Upper lobe of right lung (tissue), 1 donor: Measurements from ENCODE around the gene BCAS3. TPM values are rescaled to one million over a fixed set of nuclear protein-coding genes. Genes with fewer than 3 reads are reported as not detected.
"Not testable (repeated sequence)": the region's sequence is repeated elsewhere in the genome, so short reads cannot be mapped to it uniquely, and the experiment has no call there.

ENCODE experiments used
- ATAC-seq: fragments of 200-7000 bp; cut with Tn5 transposase; one replicate; pipeline ENCODE4 v1.9.1; 2020; ENCODE audit warnings: mild to moderate bottlenecking, moderate library complexity
- DNase-seq: peaks from one replicate; pipeline ENCODE4 v3.0.0-alpha.2; 2020
- H3K27ac ChIP-seq: fragments of 200-600 bp; one replicate; pipeline ENCODE4 v1.8.0; 2022
- H3K27me3 ChIP-seq: fragments of 200-600 bp; one replicate; pipeline ENCODE4 v1.8.0; 2022; ENCODE audit warnings: mild to moderate bottlenecking
- H3K36me3 ChIP-seq: fragments of 200-600 bp; one replicate; pipeline ENCODE4 v1.8.0; 2022
- H3K4me1 ChIP-seq: fragments of 200-600 bp; one replicate; pipeline ENCODE4 v1.8.0; 2022
- H3K4me3 ChIP-seq: fragments of 200-600 bp; one replicate; pipeline ENCODE4 v1.8.0; 2022; ENCODE audit warnings: mild to moderate bottlenecking
- H3K9me3 ChIP-seq: fragments of 200-600 bp; one replicate; pipeline ENCODE4 v1.8.0; 2022
- CTCF ChIP-seq: fragments of 200-600 bp; IDR thresholded peaks from one replicate; pipeline ENCODE4 v1.8.0; 2022; ENCODE audit warnings: antibody characterized with exemption
- intact Hi-C: fragments of 100-400 bp; cut with DNase I; formaldehyde crosslinking; loops from one replicate; pipeline ENCODE4 v1.11.0; 2022
- total RNA-seq: library from RNA; stranded (reverse); fragmentation: NEBNext Ultra II Directional; extraction: Animal tissue kit (Norgen Biotek cat#: 25700); gene quantifications from one replicate; pipeline ENCODE4 v1.2.1, GENCODE V29; 2021
- donor health status: DM: no; HTN: yes; CAD: no; lungs with severe emphysema.

BCAS3 gene
- total RNA-seq, 1 donor from 2014 or later, result 23.5 TPM

- no peak overlapping the region for H3K4me3 ChIP-seq
- ATAC-seq (no peak), DNase-seq (no peak)
- intact Hi-C loops, result no loop called here
- no peaks in the 10 kb centered on the region for H3K27me3 ChIP-seq
- TF ChIP-seq CTCF, result no peak
- no peaks in the 10 kb centered on the region for H3K4me1 ChIP-seq
- H3K36me3 ChIP-seq, result no peaks in the 10 kb centered on the region
- no peaks in the 10 kb centered on the region for H3K9me3 ChIP-seq
- H3K27ac ChIP-seq, result peak overlapping the region; percentile 56
Observed at GRCh38 chr17:61017317-61018006, 339.8 kb downstream of the BCAS3 start.

DNA sequence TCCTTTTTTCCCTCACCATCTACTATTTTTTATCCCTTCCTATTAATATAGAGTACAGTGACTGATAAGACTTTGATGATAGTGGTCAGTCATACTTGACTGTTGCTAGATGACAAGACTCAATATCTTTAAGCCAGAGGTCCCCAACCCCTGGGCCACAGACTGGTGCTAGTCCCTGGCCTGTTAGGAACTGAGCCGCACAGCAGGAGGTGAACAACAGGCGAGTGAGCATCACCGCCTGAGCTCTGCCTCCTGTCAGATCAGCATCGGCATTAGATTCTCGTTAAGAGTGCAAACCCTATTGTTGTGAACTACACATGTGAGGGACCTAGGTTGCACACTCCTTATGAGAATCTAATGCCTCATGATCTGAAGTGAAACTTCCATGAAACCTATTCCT is 341.3 kb downstream of the BCAS3 start:
- DNase-seq, result no peak
- no peaks in the 10 kb centered on the region for H3K4me1 ChIP-seq
- no peak overlapping the region for H3K27ac ChIP-seq
- no peak overlapping the region for H3K4me3 ChIP-seq
- TF ChIP-seq CTCF, result no peak
- no peaks in the 10 kb centered on the region for H3K36me3 ChIP-seq
- no peak for ATAC-seq
- intact Hi-C loops, result no loop called here
- no peaks in the 10 kb centered on the region for H3K9me3 ChIP-seq
- no peaks in the 10 kb centered on the region for H3K27me3 ChIP-seq

DNA sequence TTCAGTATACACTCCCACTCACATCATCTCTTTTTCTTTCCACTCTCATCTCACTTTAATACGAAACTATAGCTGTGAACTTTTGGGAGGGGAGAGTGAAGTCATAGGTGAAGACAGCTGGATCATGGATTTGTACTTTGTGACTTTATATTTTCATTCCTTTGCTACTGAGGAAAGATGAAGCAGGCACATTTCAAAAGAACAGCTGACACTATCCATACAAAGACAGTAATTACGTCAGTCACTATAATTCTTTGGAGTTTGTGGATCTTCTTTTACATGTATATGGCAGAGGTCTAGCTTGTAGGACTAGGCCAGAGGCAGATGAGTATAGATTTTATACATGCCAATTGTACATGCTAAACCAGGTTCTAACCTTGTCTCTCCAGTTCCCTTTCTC is 346.3 kb downstream of the BCAS3 start:
- H3K9me3 ChIP-seq, result no peaks in the 10 kb centered on the region
- no peaks in the 10 kb centered on the region for H3K4me1 ChIP-seq
- DNase-seq, result no peak
- intact Hi-C loops, result no loop called here
- no peaks in the 10 kb centered on the region for H3K36me3 ChIP-seq
- no peak overlapping the region for H3K27ac ChIP-seq
- no peak for TF ChIP-seq CTCF
- no peak overlapping the region for H3K4me3 ChIP-seq
- no peaks in the 10 kb centered on the region for H3K27me3 ChIP-seq
- no peak for ATAC-seq

DNA sequence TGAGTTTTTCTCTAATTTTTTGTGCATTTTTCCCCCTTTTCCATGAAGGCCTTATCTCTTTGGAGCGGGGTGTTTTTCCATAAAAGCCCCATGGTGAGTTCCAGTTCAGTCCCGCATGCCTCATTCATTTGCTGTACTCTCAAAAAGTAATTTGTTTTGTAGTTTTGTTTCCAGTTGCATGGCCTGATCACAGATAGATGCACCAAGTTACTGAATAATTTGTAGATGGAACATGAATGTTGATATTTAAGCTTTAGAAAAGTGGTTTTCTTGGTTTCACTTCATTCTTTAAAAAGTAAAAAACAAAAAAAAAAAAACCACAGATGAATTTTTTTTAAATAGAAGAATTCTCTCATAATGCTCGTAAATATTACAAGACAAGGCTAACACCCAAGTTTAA is 349.2 kb downstream of the BCAS3 start:
- H3K36me3 ChIP-seq, result no peaks in the 10 kb centered on the region
- no peak for ATAC-seq

DNA sequence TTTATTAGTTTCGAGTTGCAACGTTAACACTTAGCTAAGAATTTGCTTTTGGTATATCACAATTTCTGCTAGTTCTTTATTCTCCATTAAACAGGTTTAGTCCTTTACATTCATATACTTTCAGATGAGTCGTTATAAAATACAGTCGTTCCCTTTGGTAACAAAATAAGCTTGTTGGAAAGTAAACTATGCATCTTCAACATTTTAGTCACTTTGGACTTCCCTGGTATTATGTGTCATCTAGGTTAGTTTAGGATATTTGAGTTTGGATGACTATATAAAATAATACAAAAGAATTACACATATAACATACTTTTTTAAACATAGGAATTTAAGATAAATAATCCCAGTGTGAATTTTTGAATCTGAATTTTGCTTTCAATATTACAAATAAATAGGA is 351.5 kb downstream of the BCAS3 start:
- ATAC-seq (no peak), DNase-seq (no peak)
- Histone ChIP-seq H3K4me3 (no peak overlapping the region), H3K36me3 (no peaks in the 10 kb centered on the region), H3K9me3 (no peaks in the 10 kb centered on the region), H3K4me1 (no peaks in the 10 kb centered on the region), H3K27me3 (no peaks in the 10 kb centered on the region), H3K27ac (no peak overlapping the region)
- no peak for TF ChIP-seq CTCF
- intact Hi-C loops, result no loop called here

More for the DNA sequence above, 349.2 kb downstream of the BCAS3 start:
- TF ChIP-seq CTCF, result no peak
- intact Hi-C loops, result no loop called here
- H3K4me3 ChIP-seq, result no peak overlapping the region
- no peaks in the 10 kb centered on the region for H3K9me3 ChIP-seq
- H3K4me1 ChIP-seq, result no peaks in the 10 kb centered on the region
- H3K27me3 ChIP-seq, result no peaks in the 10 kb centered on the region
- DNase-seq, result no peak
- H3K27ac ChIP-seq, result no peak overlapping the region

GRCh38 chr17:61040666-61041065 is 363.0 kb downstream of the BCAS3 start:
- H3K4me1 ChIP-seq, result no peaks in the 10 kb centered on the region
- intact Hi-C loops, result no loop called here
- H3K27ac ChIP-seq, result no peak overlapping the region
- no peak overlapping the region for H3K4me3 ChIP-seq
- DNase-seq, result no peak
- no peaks in the 10 kb centered on the region for H3K9me3 ChIP-seq
- H3K27me3 ChIP-seq, result no peaks in the 10 kb centered on the region
- TF ChIP-seq CTCF, result no peak
- H3K36me3 ChIP-seq, result peaks cover 26% of the 10 kb centered on the region
- no peak for ATAC-seq

- H3K4me1 ChIP-seq, intact Hi-C loops: not testable (repeated sequence)
Observed at GRCh38 chr17:61042348-61042747, 364.7 kb downstream of the BCAS3 start.

More at GRCh38 chr17:61042348-61042747, 364.7 kb downstream of the BCAS3 start:
- H3K36me3 ChIP-seq, result peaks cover 26% of the 10 kb centered on the region
- H3K27ac ChIP-seq, ATAC-seq, DNase-seq, H3K27me3 ChIP-seq, H3K4me3 ChIP-seq, H3K9me3 ChIP-seq: not testable (repeated sequence)
